Loucy (cell line): Measurements from ENCODE around the gene RGS5.

Experiments
- EZH2phosphoT487 ChIP-seq: fragments of 200-600 bp; IDR thresholded peaks from 2 replicates; pipeline ENCODE4 v1.6.1; 2018; ENCODE audit warnings: antibody characterized with exemption, mild to moderate bottlenecking, moderate library complexity, borderline replicate concordance
- TF ChIP-seq, protein P1 (sequence below): fragments of 200-600 bp; sonication (generic); conservative IDR thresholded peaks from 2 replicates; pipeline ENCODE4 v1.5.1; 2014; ENCODE audit warnings: mild to moderate bottlenecking, antibody characterized with exemption, low read length

DNA sequence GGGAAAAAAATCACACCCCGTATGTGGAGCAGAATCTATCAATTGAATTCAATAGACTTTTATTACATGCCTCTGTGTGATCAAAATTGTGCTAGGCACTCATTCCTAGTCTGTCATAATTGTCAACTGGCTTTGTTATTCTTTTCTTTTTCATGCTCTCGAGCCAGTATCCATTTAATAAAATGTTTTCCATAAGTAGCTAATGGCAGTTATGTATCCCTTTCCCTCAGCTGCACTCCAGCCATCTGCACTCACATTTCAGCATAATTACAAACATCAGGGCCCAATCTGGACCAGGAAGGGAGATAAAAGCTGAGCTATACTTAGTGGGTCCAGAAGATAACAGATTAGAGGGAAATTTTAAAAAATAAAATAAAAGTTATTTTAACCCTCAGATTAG is 15.9 kb downstream of the RGS5 start:
- TF ChIP-seq, protein P1, sequence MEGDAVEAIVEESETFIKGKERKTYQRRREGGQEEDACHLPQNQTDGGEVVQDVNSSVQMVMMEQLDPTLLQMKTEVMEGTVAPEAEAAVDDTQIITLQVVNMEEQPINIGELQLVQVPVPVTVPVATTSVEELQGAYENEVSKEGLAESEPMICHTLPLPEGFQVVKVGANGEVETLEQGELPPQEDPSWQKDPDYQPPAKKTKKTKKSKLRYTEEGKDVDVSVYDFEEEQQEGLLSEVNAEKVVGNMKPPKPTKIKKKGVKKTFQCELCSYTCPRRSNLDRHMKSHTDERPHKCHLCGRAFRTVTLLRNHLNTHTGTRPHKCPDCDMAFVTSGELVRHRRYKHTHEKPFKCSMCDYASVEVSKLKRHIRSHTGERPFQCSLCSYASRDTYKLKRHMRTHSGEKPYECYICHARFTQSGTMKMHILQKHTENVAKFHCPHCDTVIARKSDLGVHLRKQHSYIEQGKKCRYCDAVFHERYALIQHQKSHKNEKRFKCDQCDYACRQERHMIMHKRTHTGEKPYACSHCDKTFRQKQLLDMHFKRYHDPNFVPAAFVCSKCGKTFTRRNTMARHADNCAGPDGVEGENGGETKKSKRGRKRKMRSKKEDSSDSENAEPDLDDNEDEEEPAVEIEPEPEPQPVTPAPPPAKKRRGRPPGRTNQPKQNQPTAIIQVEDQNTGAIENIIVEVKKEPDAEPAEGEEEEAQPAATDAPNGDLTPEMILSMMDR = no peak
- TF ChIP-seq EZH2phosphoT487 = no peak
